Activated CD4-positive, alpha-beta memory T cell treated with anti-CD3 and anti-CD28 coated beads for 36 hours (primary cell): ENCODE results near the gene CLINT1. TPM values are rescaled to one million over a fixed set of nuclear protein-coding genes. Genes with fewer than 3 reads are reported as not detected.

Experiments used
- CTCF ChIA-PET: fragments of 350-600 bp; sonication (Branson Sonifier 250); formaldehyde crosslinking; loops from one replicate; lab custom pipeline; 2021; ENCODE audit warnings: antibody characterized with exemption, inconsistent platforms; lab: Charles Lee
- POLR2A ChIA-PET: fragments of 350-600 bp; sonication (Branson Sonifier 250); formaldehyde crosslinking; loops from one replicate; lab custom pipeline; 2021; ENCODE audit warnings: antibody characterized with exemption; lab: Charles Lee
- DNase-seq: peaks from one replicate; pipeline ENCODE4 v3.0.0-alpha.2; 2020
- H3K27ac Mint-ChIP-seq: one replicate; pipeline ENCODE4 v1.8.0; 2021; ENCODE audit warnings: mixed read lengths
- H3K27me3 Mint-ChIP-seq: one replicate; pipeline ENCODE4 v1.8.0; 2021; ENCODE audit warnings: mixed read lengths
- H3K36me3 Mint-ChIP-seq: one replicate; pipeline ENCODE4 v1.8.0; 2021; ENCODE audit warnings: mixed read lengths
- H3K4me1 Mint-ChIP-seq: one replicate; pipeline ENCODE4 v1.8.0; 2021; ENCODE audit warnings: low read depth, mixed read lengths
- H3K4me3 Mint-ChIP-seq: one replicate; pipeline ENCODE4 v1.8.0; 2021; ENCODE audit warnings: mild to moderate bottlenecking, mixed read lengths
- H3K9me3 Mint-ChIP-seq: one replicate; pipeline ENCODE4 v1.8.0; 2021; ENCODE audit warnings: mixed read lengths
- intact Hi-C: fragments of 100-400 bp; cut with micrococcal nuclease; formaldehyde crosslinking; loops from one replicate; pipeline ENCODE4 v1.15.1; 2023
- total RNA-seq, 2 experiments: library from RNA; stranded (reverse); gene quantifications; one replicate each; pipeline ENCODE4 v1.2.3, GENCODE V29; 2021

The CLINT1 gene
- total RNA-seq, 2 experiments from 2014 or later = 48.7 to 49.4 TPM

- ChIA-PET POLR2A (interaction anchor here (0.7 kb wide), 1 partner anchor 8 kb away, joined by 3 read pairs; no protein-coding TSS in a partner anchor), CTCF (interaction anchor here (1.3 kb wide), 1 partner anchor 69 kb away, joined by 3 read pairs; the partner anchor contains the start of gene C5orf52)
- Mint-ChIP-seq H3K4me3 (no peak overlapping the region), H3K27ac (no peak overlapping the region), H3K36me3 (peaks cover 28% of the 10 kb centered on the region), H3K9me3 (no peaks in the 10 kb centered on the region), H3K27me3 (no peaks in the 10 kb centered on the region), H3K4me1 (peaks cover 15% of the 10 kb centered on the region)
- DNase-seq = no peak
- intact Hi-C loops = loop anchor here (5.0 kb wide), 2 partner anchors 157 to 262 kb away; no protein-coding TSS in a partner anchor
These were observed 119.3 kb downstream of the CLINT1 start for GRCh38 chr5:157739388-157740228.

- H3K9me3 Mint-ChIP-seq = no peaks in the 10 kb centered on the region
- H3K36me3 Mint-ChIP-seq = peaks cover 37% of the 10 kb centered on the region
- ChIA-PET CTCF (interaction anchor here (0.9 to 1.3 kb wide), 2 partner anchors 9 to 304 kb away, joined by 3 read pairs; no protein-coding TSS in a partner anchor), POLR2A (no interaction called here)
- intact Hi-C loops = no loop called here
- no peak for DNase-seq
- H3K4me1 Mint-ChIP-seq = peaks cover 20% of the 10 kb centered on the region
- H3K4me3 Mint-ChIP-seq = no peak overlapping the region
- no peaks in the 10 kb centered on the region for H3K27me3 Mint-ChIP-seq
- H3K27ac Mint-ChIP-seq = no peak overlapping the region
These were observed 123.0 kb downstream of the CLINT1 start for GRCh38 chr5:157735991-157736390.

Other genes with a start within 250 kb of the CLINT1 start
- gene SOX30, start 206.7 kb downstream of the CLINT1 start, total RNA-seq = under 1 TPM; 0.65 to 0.93 TPM
- gene C5orf52, start 187.6 kb downstream of the CLINT1 start, total RNA-seq = not detected
- gene THG1L, start 127.7 kb downstream of the CLINT1 start, total RNA-seq = 10 to 100 TPM; 28.6 to 33.5 TPM
- 1 to 10 TPM; 7.4 to 8.0 TPM for gene LSM11, start 115.4 kb downstream of the CLINT1 start, total RNA-seq